GM23338 (cell line): ENCODE data around the gene PTRH1. TPM values are rescaled to one million over a fixed set of nuclear protein-coding genes. Genes with fewer than 3 reads are reported as not detected.

Experiments
- ATAC-seq: fragments of 200-7000 bp; cut with Tn5 transposase; 3 replicates; pipeline ENCODE4 v1.9.1; 2020
- DNase-seq: peaks from one replicate; pipeline ENCODE4 v3.0.0-alpha.2; 2015; ENCODE audit warnings: low spot score
- H2AFZ ChIP-seq: fragments of 200-600 bp; sonication (generic); 2 replicates; pipeline ENCODE4 v1.8.0; 2016; ENCODE audit warnings: antibody characterized with exemption, mild to moderate bottlenecking, moderate library complexity
- H3F3A ChIP-seq: fragments of 200-600 bp; sonication (generic); replicated peaks from 2 replicates; pipeline ENCODE4 v1.8.0; 2017; ENCODE audit warnings: antibody characterized with exemption, mixed run types, low read depth
- H3K27ac ChIP-seq: fragments of 200-600 bp; sonication (generic); 2 replicates; pipeline ENCODE4 v1.6.1; 2016; ENCODE audit warnings: low read depth
- H3K27me3 ChIP-seq: fragments of 200-600 bp; sonication (generic); 2 replicates; pipeline ENCODE4 v1.8.0; 2016; ENCODE audit warnings: mild to moderate bottlenecking, mixed run types, moderate library complexity; ENCODE audit not compliant: insufficient read depth
- H3K36me3 ChIP-seq: fragments of 200-600 bp; sonication (generic); 2 replicates; pipeline ENCODE4 v1.8.0; 2016; ENCODE audit warnings: mild to moderate bottlenecking; ENCODE audit not compliant: insufficient read depth
- H3K4me1 ChIP-seq: fragments of 200-600 bp; sonication (generic); 2 replicates; pipeline ENCODE4 v1.8.0; 2016; ENCODE audit warnings: mild to moderate bottlenecking, moderate library complexity; ENCODE audit not compliant: insufficient read depth
- H3K4me2 ChIP-seq: fragments of 200-600 bp; sonication (generic); 2 replicates; pipeline ENCODE4 v1.7.1; 2017; ENCODE audit warnings: mixed run types
- H3K4me3 ChIP-seq: fragments of 200-600 bp; sonication (generic); 2 replicates; pipeline ENCODE4 v1.6.1; 2016; ENCODE audit warnings: mixed run types
- H3K79me2 ChIP-seq: fragments of 200-600 bp; sonication (generic); replicated peaks from 2 replicates; pipeline ENCODE4 v1.8.0; 2017; ENCODE audit warnings: mild to moderate bottlenecking; ENCODE audit not compliant: insufficient read depth
- H3K9me2 ChIP-seq: fragments of 200-600 bp; sonication (generic); 2 replicates; pipeline ENCODE4 v1.8.0; 2017; ENCODE audit not compliant: insufficient read depth
- H4K20me1 ChIP-seq: fragments of 200-600 bp; sonication (generic); replicated peaks from 2 replicates; pipeline ENCODE4 v1.8.0; 2017; ENCODE audit warnings: mild to moderate bottlenecking; ENCODE audit not compliant: insufficient read depth
- H3K27ac Mint-ChIP-seq: 2 replicates; pipeline ENCODE4 v1.8.0; 2020; ENCODE audit warnings: inconsistent platforms, mild to moderate bottlenecking, moderate library complexity, mixed read lengths
- H3K27me3 Mint-ChIP-seq: 3 replicates; pipeline ENCODE4 v1.8.0; 2022; ENCODE audit warnings: low read depth, mild to moderate bottlenecking, moderate library complexity, mixed read lengths, inconsistent platforms; ENCODE audit not compliant: insufficient read depth, poor library complexity
- H3K36me3 Mint-ChIP-seq: 3 replicates; pipeline ENCODE4 v1.8.0; 2021; ENCODE audit warnings: low read depth, mild to moderate bottlenecking, inconsistent platforms, moderate library complexity, mixed read lengths
- H3K4me1 Mint-ChIP-seq: 3 replicates; pipeline ENCODE4 v1.8.0; 2020; ENCODE audit warnings: mild to moderate bottlenecking, inconsistent platforms, mixed read lengths
- H3K4me3 Mint-ChIP-seq: 3 replicates; pipeline ENCODE4 v1.8.0; 2021; ENCODE audit warnings: moderate library complexity, mild to moderate bottlenecking, inconsistent platforms, mixed read lengths
- H3K9me3 Mint-ChIP-seq: 3 replicates; pipeline ENCODE4 v1.8.0; 2020; ENCODE audit warnings: moderate library complexity, mild to moderate bottlenecking, inconsistent platforms, mixed read lengths
- CREB1 ChIP-seq: fragments of 250-450 bp; sonication (Bioruptor Pico); IDR thresholded peaks from 2 replicates; pipeline ENCODE4 v1.5.0; 2020; ENCODE audit warnings: low read depth, mild to moderate bottlenecking, moderate library complexity
- CTCF ChIP-seq, 2 experiments: fragments of 200-600 bp in 1 of 2; sonication (generic) in 1 of 2; conservative IDR thresholded peaks; 2 replicates each; pipeline versions ENCODE4 v1.5.1 to v1.6.1; 2016 to 2017; ENCODE audit warnings: antibody characterized with exemption in 2 of 2, low read depth in 2 of 2, mild to moderate bottlenecking in 2 of 2, moderate library complexity in 1 of 2
- ETS1 ChIP-seq: IDR thresholded peaks from 2 replicates; pipeline ENCODE4 v1.6.1; 2016; ENCODE audit warnings: antibody characterized with exemption
- EZH2 ChIP-seq: fragments of 200-600 bp; sonication (generic); IDR thresholded peaks from one replicate; pipeline ENCODE4 v1.8.0; 2017; ENCODE audit warnings: antibody characterized with exemption, mild to moderate bottlenecking, low read depth; ENCODE audit not compliant: unreplicated experiment
- EZH2phosphoT487 ChIP-seq: fragments of 200-600 bp; sonication (generic); IDR thresholded peaks from one replicate; pipeline ENCODE4 v1.8.1; 2018; ENCODE audit warnings: antibody characterized with exemption; ENCODE audit not compliant: unreplicated experiment
- JUNB ChIP-seq: IDR thresholded peaks from one replicate; pipeline ENCODE4 v1.6.1; 2016; ENCODE audit warnings: antibody characterized with exemption; ENCODE audit not compliant: unreplicated experiment
- NANOG ChIP-seq: IDR thresholded peaks from 2 replicates; pipeline ENCODE4 v1.6.1; 2016; ENCODE audit warnings: antibody characterized with exemption, borderline replicate concordance
- POLR2AphosphoS5 ChIP-seq: IDR thresholded peaks from 2 replicates; pipeline ENCODE4 v1.6.1; 2016; ENCODE audit warnings: antibody characterized with exemption, low read depth
- REST ChIP-seq: IDR thresholded peaks from one replicate; pipeline ENCODE4 v1.6.1; 2018; ENCODE audit warnings: antibody characterized with exemption; ENCODE audit not compliant: unreplicated experiment
- STAT1 ChIP-seq: IDR thresholded peaks from one replicate; pipeline ENCODE4 v1.6.1; 2016; ENCODE audit warnings: antibody characterized with exemption; ENCODE audit not compliant: unreplicated experiment
- ZNF114 ChIP-seq: fragments of 250-450 bp; sonication (Bioruptor Pico); IDR thresholded peaks from 2 replicates; pipeline ENCODE4 v1.5.0; 2020; ENCODE audit warnings: mild to moderate bottlenecking, moderate library complexity
- ZNF331 ChIP-seq: fragments of 250-450 bp; sonication (Bioruptor Pico); IDR thresholded peaks from 2 replicates; pipeline ENCODE4 v1.5.0; 2020; ENCODE audit warnings: low read depth, mild to moderate bottlenecking, moderate library complexity
- polyA plus RNA-seq: library from polyadenylated mRNA; unstranded; fragments of >200 nt; fragmentation: Nextera tagmentation; extraction: Ambion mirVana; gene quantifications from 2 replicates; pipeline ENCODE4 v1.2.1, GENCODE V29; 2016
- total RNA-seq: library from RNA; depleted of rRNA; stranded (reverse); fragments of >200 nt; shearing (Covaris generic); gene quantifications from 2 replicates; pipeline ENCODE4 v1.2.3, GENCODE V29; 2014

Gene PTRH1
- total and polyA plus RNA-seq, 2 experiments from 2014 or later: 15.1 to 18.6 TPM

GRCh38 chr9:127726871-127727270 is 11.4 kb upstream of the PTRH1 start (continued):
- no peak for TF ChIP-seq REST

GRCh38 chr9:127724012-127724411 is 8.5 kb upstream of the PTRH1 start:
- DNase-seq (peak; percentile 53), ATAC-seq (peak; percentile 65)
- Histone ChIP-seq H3K4me2 (peak overlapping the region; percentile 71), H3K79me2 (no peaks in the 10 kb centered on the region), H4K20me1 (no peaks in the 10 kb centered on the region), H2AFZ (peak overlapping the region; percentile 87), H3K9me2 (no peaks in the 10 kb centered on the region), H3K36me3 (no peaks in the 10 kb centered on the region), H3K4me1 (peaks cover 10% of the 10 kb centered on the region), H3K27me3 (no peaks in the 10 kb centered on the region), H3K27ac (peak overlapping the region; percentile 74; the same call in 1 of the 2 replicates), H3F3A (0 out of 2 replicates have a peak, but pooled peaks cover 3% of the 10 kb centered on the region), H3K4me3 (peak overlapping the region; percentile 36; the same call in 1 of the 2 replicates)
- Mint-ChIP-seq H3K9me3 (no peaks in the 10 kb centered on the region), H3K4me1 (peaks cover 14% of the 10 kb centered on the region), H3K36me3 (no peaks in the 10 kb centered on the region), H3K27ac (no peak overlapping the region), H3K4me3 (no peak overlapping the region), H3K27me3 (peaks cover 7% of the 10 kb centered on the region)
- no peak for TF ChIP-seq REST
- TF ChIP-seq ZNF331 (CRISPR knock-in tag): no peak
- no peak for TF ChIP-seq EZH2
- TF ChIP-seq POLR2AphosphoS5: no peak
- no peak for TF ChIP-seq NANOG
- TF ChIP-seq EZH2phosphoT487: no peak
- TF ChIP-seq CTCF (conservative IDR thresholded peaks at IDR 0.05; ENCODE audit: low read depth in 2 of 2): no peak
- TF ChIP-seq CREB1 (CRISPR knock-in tag): no peak
- TF ChIP-seq ZNF114 (CRISPR knock-in tag): no peak
- TF ChIP-seq ETS1: no peak
- no peak for TF ChIP-seq JUNB
- no peak for TF ChIP-seq STAT1
